HEK293 (cell line): ENCODE results near the gene PPHLN1.

Source experiments
- BCL11A ChIP-seq: fragments of 450-650 bp; formaldehyde crosslinking; IDR thresholded peaks from 2 replicates; pipeline ENCODE4 v1.5.1; 2016; ENCODE audit warnings: low read depth, missing biosample characterization, missing genetic modification characterization
- CTCF ChIP-seq: fragments of 450-650 bp; formaldehyde crosslinking; IDR thresholded peaks from 2 replicates; pipeline ENCODE4 v1.5.1; 2016; ENCODE audit warnings: missing biosample characterization, missing genetic modification characterization
- GLI4 ChIP-seq: fragments of 450-650 bp; formaldehyde crosslinking; IDR thresholded peaks from 2 replicates; pipeline ENCODE4 v1.5.1; 2016; ENCODE audit warnings: missing biosample characterization, missing genetic modification characterization
- KLF10 ChIP-seq: fragments of 450-650 bp; IDR thresholded peaks from 2 replicates; pipeline ENCODE4 v1.5.1; 2018; ENCODE audit warnings: missing biosample characterization, mild to moderate bottlenecking, missing genetic modification characterization
- REST ChIP-seq: fragments of 450-650 bp; formaldehyde crosslinking; IDR thresholded peaks from 2 replicates; pipeline ENCODE4 v1.5.1; 2016; ENCODE audit warnings: missing biosample characterization, missing genetic modification characterization
- ZBTB6 ChIP-seq: fragments of 450-650 bp; formaldehyde crosslinking; IDR thresholded peaks from 2 replicates; pipeline ENCODE4 v1.5.1; 2017; ENCODE audit warnings: missing biosample characterization, missing genetic modification characterization
- ZBTB7A ChIP-seq: fragments of 450-650 bp; formaldehyde crosslinking; IDR thresholded peaks from 2 replicates; pipeline ENCODE4 v1.5.1; 2016; ENCODE audit warnings: low read depth, missing biosample characterization, missing genetic modification characterization
- ZBTB8A ChIP-seq: fragments of 450-650 bp; formaldehyde crosslinking; IDR thresholded peaks from 2 replicates; pipeline ENCODE4 v1.5.1; 2016; ENCODE audit warnings: missing biosample characterization, missing genetic modification characterization
- ZNF175 ChIP-seq: fragments of 450-650 bp; formaldehyde crosslinking; IDR thresholded peaks from 2 replicates; pipeline ENCODE4 v1.5.1; 2016; ENCODE audit warnings: missing biosample characterization, missing genetic modification characterization
- ZNF19 ChIP-seq: fragments of 450-650 bp; formaldehyde crosslinking; IDR thresholded peaks from 2 replicates; pipeline ENCODE4; 2016; ENCODE audit warnings: missing biosample characterization, missing genetic modification characterization, low read depth
- ZNF274 ChIP-seq, 2 experiments: fragments of 200-500 bp in 1 of 2; fragments of 450-650 bp in 1 of 2; sonication (Bioruptor generic) in 1 of 2; formaldehyde crosslinking in 1 of 2; IDR thresholded peaks; 2 replicates each; pipeline versions ENCODE4 v1.5.1 to v1.6.1; 2014 to 2016; ENCODE audit warnings: borderline replicate concordance in 1 of 2, inconsistent platforms in 1 of 2, low read length in 1 of 2, missing biosample characterization in 1 of 2, missing genetic modification characterization in 1 of 2
- ZNF555 ChIP-seq: fragments of 450-650 bp; formaldehyde crosslinking; conservative IDR thresholded peaks from 2 replicates; pipeline ENCODE4 v1.5.1; 2017; ENCODE audit warnings: missing biosample characterization, mild to moderate bottlenecking, missing genetic modification characterization, inconsistent platforms

GRCh38 chr12:42473561-42473960 is 147.6 kb downstream of the PPHLN1 start:
- TF ChIP-seq ZNF555 (tag by site-specific recombination) (no peak), CTCF (no peak), ZNF19 (no peak), ZNF274 (IDR thresholded peaks at IDR 0.05; ENCODE audit: low read length) (no peak), ZNF274 (tag by site-specific recombination; IDR thresholded peaks at IDR 0.05; ENCODE audit: borderline replicate concordance) (no peak), GLI4 (no peak), REST (tag by site-specific recombination) (no peak), ZNF175 (tag by site-specific recombination) (no peak), BCL11A (tag by site-specific recombination) (no peak), ZBTB8A (tag by site-specific recombination) (no peak), ZBTB7A (tag by site-specific recombination) (no peak), KLF10 (tag by site-specific recombination) (no peak), ZBTB6 (tag by site-specific recombination) (no peak)
